ENCODE measurements around the gene ALDH8A1. TPM values are rescaled to one million over a fixed set of nuclear protein-coding genes. Genes with fewer than 3 reads are reported as not detected.

ALDH8A1 gene
- total RNA-seq, 2 donors from 2014 or later: 0.35 TPM; not detected in 1

DNA sequence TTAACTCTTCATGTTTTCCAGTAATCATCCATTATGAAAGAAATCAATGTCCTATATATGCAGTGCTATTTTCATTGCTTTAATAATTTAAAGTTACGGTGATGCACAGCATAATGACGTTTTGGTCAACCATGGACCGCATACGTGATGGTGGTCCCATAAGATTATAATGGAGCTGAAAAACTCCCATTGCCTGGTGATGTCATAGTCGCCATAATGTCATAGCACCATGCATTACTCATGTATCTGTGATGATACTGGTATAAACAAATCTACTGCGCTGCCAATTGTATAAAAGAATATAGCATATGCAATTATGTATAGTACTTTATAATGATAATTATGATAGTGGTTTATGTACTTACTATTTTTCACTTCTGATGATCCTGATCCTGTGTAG lies 42.3 kb upstream of the ALDH8A1 start:
- Histone ChIP-seq H3K27ac (no peak overlapping the region), H3K4me3 (no peak overlapping the region), H3K27me3 (no peaks in the 10 kb centered on the region), H3K4me1 (no peaks in the 10 kb centered on the region), H3K9me3 (no peaks in the 10 kb centered on the region), H3K36me3 (peaks cover 24% of the 10 kb centered on the region)
- no peak for DNase-seq (ENCODE audit: low spot score)
- TF ChIP-seq, protein P1, sequence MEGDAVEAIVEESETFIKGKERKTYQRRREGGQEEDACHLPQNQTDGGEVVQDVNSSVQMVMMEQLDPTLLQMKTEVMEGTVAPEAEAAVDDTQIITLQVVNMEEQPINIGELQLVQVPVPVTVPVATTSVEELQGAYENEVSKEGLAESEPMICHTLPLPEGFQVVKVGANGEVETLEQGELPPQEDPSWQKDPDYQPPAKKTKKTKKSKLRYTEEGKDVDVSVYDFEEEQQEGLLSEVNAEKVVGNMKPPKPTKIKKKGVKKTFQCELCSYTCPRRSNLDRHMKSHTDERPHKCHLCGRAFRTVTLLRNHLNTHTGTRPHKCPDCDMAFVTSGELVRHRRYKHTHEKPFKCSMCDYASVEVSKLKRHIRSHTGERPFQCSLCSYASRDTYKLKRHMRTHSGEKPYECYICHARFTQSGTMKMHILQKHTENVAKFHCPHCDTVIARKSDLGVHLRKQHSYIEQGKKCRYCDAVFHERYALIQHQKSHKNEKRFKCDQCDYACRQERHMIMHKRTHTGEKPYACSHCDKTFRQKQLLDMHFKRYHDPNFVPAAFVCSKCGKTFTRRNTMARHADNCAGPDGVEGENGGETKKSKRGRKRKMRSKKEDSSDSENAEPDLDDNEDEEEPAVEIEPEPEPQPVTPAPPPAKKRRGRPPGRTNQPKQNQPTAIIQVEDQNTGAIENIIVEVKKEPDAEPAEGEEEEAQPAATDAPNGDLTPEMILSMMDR (IDR thresholded peaks at IDR 0.05): no peak

DNA sequence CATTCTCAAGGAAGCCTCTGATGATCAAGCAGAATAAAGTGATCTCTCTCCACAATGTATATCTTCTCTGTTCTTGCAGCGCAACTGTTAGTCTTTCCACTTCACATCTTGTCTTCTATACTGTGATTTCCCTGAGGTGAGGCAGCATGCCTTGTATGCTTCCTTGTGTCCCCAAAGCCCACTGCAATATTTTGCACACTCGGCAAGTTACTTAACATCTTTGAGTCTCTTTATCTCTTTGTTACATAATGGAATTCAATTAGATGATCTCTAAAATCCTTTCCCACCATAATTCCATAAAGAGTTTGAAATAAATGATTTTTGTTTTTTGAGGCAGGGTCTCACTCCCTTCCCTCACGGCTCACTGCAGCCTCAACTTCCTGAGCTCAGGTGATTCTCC lies 40.4 kb upstream of the ALDH8A1 start:
- DNase-seq (ENCODE audit: low spot score): no peak
- peaks cover 23% of the 10 kb centered on the region for H3K36me3 ChIP-seq

DNA sequence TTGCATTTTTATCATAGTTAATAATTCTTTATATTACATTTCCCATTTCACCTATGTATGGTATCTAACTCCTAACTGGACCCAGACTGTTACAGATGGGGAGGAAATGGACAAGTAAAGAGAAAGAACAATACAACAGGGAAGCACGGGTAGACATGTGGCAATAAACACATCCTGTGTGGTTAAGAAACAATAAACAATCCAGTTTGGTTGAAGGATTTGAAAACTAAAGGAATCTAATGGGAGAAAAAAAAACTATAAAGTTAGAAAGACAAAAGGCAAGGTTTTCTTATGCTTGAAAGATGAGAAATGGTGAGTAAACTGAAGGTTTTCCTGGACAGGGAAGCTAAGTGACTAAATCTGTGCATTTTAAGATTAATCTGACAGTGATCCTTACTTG lies 34.9 kb upstream of the ALDH8A1 start:
- Histone ChIP-seq H3K36me3 (peaks cover 38% of the 10 kb centered on the region), H3K27ac (no peak overlapping the region), H3K4me1 (no peaks in the 10 kb centered on the region), H3K4me3 (no peak overlapping the region), H3K27me3 (no peaks in the 10 kb centered on the region), H3K9me3 (no peaks in the 10 kb centered on the region)
- TF ChIP-seq, protein P1 (IDR thresholded peaks at IDR 0.05): no peak
- DNase-seq (ENCODE audit: low spot score): no peak

More for the DNA sequence above, 40.4 kb upstream of the ALDH8A1 start:
- TF ChIP-seq, protein P1 (IDR thresholded peaks at IDR 0.05): no peak
- H3K9me3 ChIP-seq: no peaks in the 10 kb centered on the region
- no peak overlapping the region for H3K4me3 ChIP-seq
- no peaks in the 10 kb centered on the region for H3K27me3 ChIP-seq
- H3K27ac ChIP-seq: no peak overlapping the region
- H3K4me1 ChIP-seq: no peaks in the 10 kb centered on the region

DNA sequence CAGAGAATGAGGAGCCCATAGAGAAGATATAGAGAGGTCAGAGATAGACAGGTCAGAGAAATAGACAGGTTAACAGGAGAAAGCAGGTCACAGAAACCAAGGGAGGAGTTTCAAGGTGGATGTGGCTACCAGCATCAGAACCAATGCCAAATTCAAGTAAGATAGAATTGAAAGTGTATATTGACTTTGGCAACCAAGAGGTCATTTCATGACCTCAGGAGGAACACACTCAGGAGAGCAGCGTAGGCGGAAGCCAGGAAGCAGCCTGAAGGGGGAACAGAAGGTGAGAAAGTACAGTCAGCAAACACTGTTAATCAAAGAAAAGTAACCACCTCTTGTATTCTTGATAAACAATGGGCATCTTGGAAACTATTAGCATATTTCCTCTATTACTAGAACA lies 33.9 kb upstream of the ALDH8A1 start:
- Histone ChIP-seq H3K4me3 (no peak overlapping the region), H3K9me3 (no peaks in the 10 kb centered on the region), H3K36me3 (peaks cover 38% of the 10 kb centered on the region)

DNA sequence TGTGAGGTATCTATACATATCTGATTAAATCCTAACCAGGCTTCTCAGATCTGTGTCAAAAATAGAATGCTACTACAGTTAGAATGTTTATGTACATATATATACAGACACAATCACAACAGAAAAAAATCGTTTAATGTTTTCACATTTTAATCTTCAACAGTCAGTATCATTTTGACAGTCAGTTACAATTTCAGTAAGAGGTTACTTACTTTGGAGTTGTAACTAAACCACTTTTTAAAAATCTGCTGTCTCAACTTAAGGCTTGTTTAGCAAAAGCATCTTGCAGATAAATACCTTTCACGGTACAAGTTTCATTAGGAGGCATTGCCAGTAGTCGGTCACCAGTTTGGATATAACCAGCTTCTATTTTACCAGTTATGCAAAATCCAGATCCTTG lies 32.3 kb upstream of the ALDH8A1 start:
- no peaks in the 10 kb centered on the region for H3K9me3 ChIP-seq
- no peaks in the 10 kb centered on the region for H3K27me3 ChIP-seq
- H3K4me1 ChIP-seq: no peaks in the 10 kb centered on the region
- H3K36me3 ChIP-seq: peaks cover 38% of the 10 kb centered on the region
- TF ChIP-seq, protein P1 (IDR thresholded peaks at IDR 0.05): no peak
- H3K27ac ChIP-seq: no peak overlapping the region
- DNase-seq (ENCODE audit: low spot score): no peak
- no peak overlapping the region for H3K4me3 ChIP-seq

More for the DNA sequence above, 33.9 kb upstream of the ALDH8A1 start:
- DNase-seq (ENCODE audit: low spot score): no peak
- Histone ChIP-seq H3K27ac (no peak overlapping the region), H3K27me3 (no peaks in the 10 kb centered on the region), H3K4me1 (no peaks in the 10 kb centered on the region)
- TF ChIP-seq, protein P1 (IDR thresholded peaks at IDR 0.05): no peak

DNA sequence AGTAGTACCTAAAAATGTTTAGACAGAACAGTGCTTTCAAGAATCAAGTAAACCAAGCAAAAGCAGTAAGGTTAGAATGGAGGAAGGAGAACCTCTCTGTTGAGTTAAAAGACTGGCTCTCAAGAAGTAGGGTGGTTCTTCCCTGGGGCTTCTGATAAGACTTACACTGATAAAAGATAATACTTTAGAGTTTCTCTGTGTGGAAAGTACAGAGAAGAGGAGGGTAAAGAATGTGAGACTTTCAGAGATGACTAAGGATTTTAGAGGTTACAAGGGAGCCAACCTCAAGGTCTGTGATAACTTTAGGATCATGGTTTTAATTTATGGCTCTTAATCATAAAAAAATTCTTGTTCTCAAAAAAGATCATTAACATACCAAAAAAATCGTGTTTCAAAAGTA lies 30.9 kb upstream of the ALDH8A1 start:
- no peak for DNase-seq (ENCODE audit: low spot score)
- Histone ChIP-seq H3K4me3 (no peak overlapping the region), H3K36me3 (peaks cover 43% of the 10 kb centered on the region), H3K27me3 (no peaks in the 10 kb centered on the region), H3K9me3 (no peaks in the 10 kb centered on the region), H3K4me1 (no peaks in the 10 kb centered on the region), H3K27ac (no peak overlapping the region)
- TF ChIP-seq, protein P1 (IDR thresholded peaks at IDR 0.05): no peak
